IMR-90 (cell line): ENCODE results near the gene PILRA. TPM values are rescaled to one million over a fixed set of nuclear protein-coding genes. Genes with fewer than 3 reads are reported as not detected.

Experiments
- ATAC-seq: fragments of 200-7000 bp; cut with Tn5 transposase; 2 replicates; pipeline ENCODE4 v1.9.1; 2020; ENCODE audit warnings: low read depth, mild to moderate bottlenecking, moderate library complexity
- BruUV-seq: library from RNA; stranded (reverse); fragments of 400-500 nt; replicated peaks from 2 replicates; lab custom pipeline; 2021; lab: Mats Ljungman, UMichigan
- CTCF ChIA-PET: fragments of 300-600 bp; formaldehyde crosslinking; extraction: SDS; loops from one replicate; lab custom pipeline; 2021; ENCODE audit warnings: antibody characterized with exemption; lab: Yijun Ruan, JAX
- POLR2A ChIA-PET: fragments of 300-600 bp; sonication (Branson Sonifier 250); formaldehyde crosslinking; loops from one replicate; lab custom pipeline; 2022; ENCODE audit warnings: antibody characterized with exemption; ENCODE audit not compliant: unreplicated experiment; lab: Charles Lee
- DNase-seq: peaks from one replicate; pipeline ENCODE4 v3.0.0; 2013
- H2AFZ ChIP-seq: replicated peaks from 2 replicates; pipeline ENCODE3; 2013; ENCODE audit warnings: low read length, mild to moderate bottlenecking; ENCODE audit not compliant: poor library complexity
- H2AK5ac ChIP-seq: 2 replicates; pipeline ENCODE4 v1.6.1; 2013; ENCODE audit warnings: low read depth, low read length, inconsistent platforms
- H2AK9ac ChIP-seq: replicated peaks from 2 replicates; pipeline ENCODE3; 2013; ENCODE audit warnings: mild to moderate bottlenecking, low read depth, low read length, moderate library complexity; ENCODE audit not compliant: poor library complexity
- H2BK120ac ChIP-seq: 2 replicates; pipeline ENCODE4 v1.6.1; 2013; ENCODE audit warnings: low read depth, low read length, inconsistent platforms
- H2BK15ac ChIP-seq: 3 replicates; pipeline ENCODE4 v1.6.1; 2013; ENCODE audit warnings: low read depth, low read length, inconsistent platforms
- H2BK20ac ChIP-seq: 2 replicates; pipeline ENCODE4 v1.6.1; 2013; ENCODE audit warnings: low read depth, mild to moderate bottlenecking, inconsistent platforms, low read length, moderate library complexity
- H2BK5ac ChIP-seq: 2 replicates; pipeline ENCODE4 v1.6.1; 2013; ENCODE audit warnings: mild to moderate bottlenecking, low read depth, low read length, inconsistent platforms; ENCODE audit not compliant: poor library complexity, severe bottlenecking
- H3K14ac ChIP-seq: replicated peaks from 2 replicates; pipeline ENCODE4 v1.6.1; 2013; ENCODE audit warnings: low read depth, low read length, inconsistent platforms
- H3K18ac ChIP-seq: 2 replicates; pipeline ENCODE4 v1.6.1; 2013; ENCODE audit warnings: low read depth, low read length, control low read depth
- H3K23ac ChIP-seq: 2 replicates; pipeline ENCODE4 v1.6.1; 2013; ENCODE audit warnings: low read depth, low read length, inconsistent platforms
- H3K27ac ChIP-seq: 2 replicates; pipeline ENCODE4 v1.5.1; 2013; ENCODE audit warnings: mild to moderate bottlenecking, control low read depth, low read length; ENCODE audit not compliant: insufficient read depth
- H3K27me3 ChIP-seq: 2 replicates; pipeline ENCODE4 v1.6.1; 2013; ENCODE audit warnings: low read length; ENCODE audit not compliant: control insufficient read depth, insufficient read depth
- H3K36me3 ChIP-seq: 2 replicates; pipeline ENCODE4 v1.6.1; 2013; ENCODE audit warnings: low read length, mixed read lengths; ENCODE audit not compliant: control insufficient read depth, insufficient read depth
- H3K4ac ChIP-seq: 2 replicates; pipeline ENCODE4 v1.6.1; 2013; ENCODE audit warnings: low read depth, low read length, inconsistent platforms
- H3K4me1 ChIP-seq: 2 replicates; pipeline ENCODE4 v1.6.1; 2013; ENCODE audit warnings: low read length, mixed read lengths; ENCODE audit not compliant: control insufficient read depth, insufficient read depth
- H3K4me2 ChIP-seq: 2 replicates; pipeline ENCODE4 v1.6.1; 2013; ENCODE audit warnings: low read depth, mild to moderate bottlenecking, control low read depth, low read length, moderate library complexity
- H3K4me3 ChIP-seq: 2 replicates; pipeline ENCODE4 v1.5.1; 2013; ENCODE audit warnings: low read depth, mild to moderate bottlenecking, control low read depth, low read length, moderate library complexity; ENCODE audit not compliant: insufficient read depth
- H3K56ac ChIP-seq: 2 replicates; pipeline ENCODE4 v1.6.1; 2013; ENCODE audit warnings: low read length, inconsistent platforms; ENCODE audit not compliant: insufficient read depth; ENCODE audit errors: extremely low read depth
- H3K79me1 ChIP-seq, 2 experiments: 2 replicates each; pipeline ENCODE4 v1.6.1; 2013; ENCODE audit warnings: low read length in 2 of 2, inconsistent platforms in 1 of 2, low read depth in 1 of 2
- H3K9ac ChIP-seq: 2 replicates; pipeline ENCODE4 v1.6.1; 2013; ENCODE audit warnings: low read depth, low read length, control low read depth
- H3K9me1 ChIP-seq: 2 replicates; pipeline ENCODE4 v1.6.1; 2013; ENCODE audit warnings: low read length, inconsistent platforms; ENCODE audit not compliant: insufficient read depth
- H3K9me3 ChIP-seq: 2 replicates; pipeline ENCODE4 v1.6.1; 2013; ENCODE audit warnings: low read length; ENCODE audit not compliant: control insufficient read depth, insufficient read depth
- H4K20me1 ChIP-seq: 2 replicates; pipeline ENCODE4 v1.6.1; 2013; ENCODE audit warnings: low read length, inconsistent platforms; ENCODE audit not compliant: insufficient read depth
- H4K5ac ChIP-seq: 2 replicates; pipeline ENCODE4 v1.6.1; 2013; ENCODE audit warnings: mild to moderate bottlenecking, low read depth, low read length, control low read depth
- H4K8ac ChIP-seq, 2 experiments: 2 replicates each; pipeline ENCODE4 v1.6.1; 2013; ENCODE audit warnings: low read depth in 2 of 2, low read length in 2 of 2, control low read depth in 1 of 2, inconsistent platforms in 1 of 2
- H4K91ac ChIP-seq: 2 replicates; pipeline ENCODE4 v1.6.1; 2013; ENCODE audit warnings: low read depth, low read length, inconsistent platforms; ENCODE audit not compliant: insufficient read depth
- BHLHE40 ChIP-seq: fragments of 150-350 bp; IDR thresholded peaks from 2 replicates; pipeline ENCODE4 v1.6.1; 2016; ENCODE audit warnings: mild to moderate bottlenecking, low read depth, low read length
- CHD1 ChIP-seq: IDR thresholded peaks from 2 replicates; pipeline ENCODE4 v1.6.1; 2012; ENCODE audit warnings: low read depth, low read length, improper control_type of control experiment
- CTCF ChIP-seq: conservative IDR thresholded peaks from 2 replicates; pipeline ENCODE4 v1.5.1; 2012; ENCODE audit warnings: mild to moderate bottlenecking, low read depth, low read length, improper control_type of control experiment
- FOS ChIP-seq: fragments of 150-350 bp; IDR thresholded peaks from 2 replicates; pipeline ENCODE4 v1.6.1; 2016; ENCODE audit warnings: low read depth, low read length
- MAZ ChIP-seq: IDR thresholded peaks from 2 replicates; pipeline ENCODE4 v1.6.1; 2012; ENCODE audit warnings: low read depth, mild to moderate bottlenecking, low read length, improper control_type of control experiment, moderate library complexity, borderline replicate concordance
- RCOR1 ChIP-seq: IDR thresholded peaks from 2 replicates; pipeline ENCODE4 v1.6.1; 2012; ENCODE audit warnings: mild to moderate bottlenecking, low read length, improper control_type of control experiment; ENCODE audit not compliant: insufficient replicate concordance
- RFX5 ChIP-seq: IDR thresholded peaks from 2 replicates; pipeline ENCODE4 v1.8.0; 2012; ENCODE audit warnings: low read depth, mild to moderate bottlenecking, low read length, moderate library complexity
- USF2 ChIP-seq: fragments of 150-350 bp; IDR thresholded peaks from 2 replicates; pipeline ENCODE4 v1.6.1; 2017; ENCODE audit warnings: mild to moderate bottlenecking, antibody characterized with exemption, low read length, low read depth
- WGBS, 2 experiments: methylation state at CpG; one replicate each; pipeline versions ENCODE4 v1.1.5 to v1.1.7; 2013; ENCODE audit warnings: missing lambda C conversion rate in 2 of 2; ENCODE audit not compliant: insufficient read length in 1 of 2; ENCODE audit errors: extremely low coverage in 2 of 2; 5-methylcytosine and 5-hydroxymethylcytosine counted together
- dilution Hi-C: fragments of 300-500 bp; cut with HindIII; formaldehyde crosslinking; loops from one replicate; pipeline ENCODE4 v1.14.3; 2018; ENCODE audit warnings: low sequenced_read_pairs; ENCODE audit not compliant: unreplicated experiment
- in situ Hi-C: fragments of 300-500 bp; cut with MboI; formaldehyde crosslinking; loops from 3 replicates; pipeline ENCODE4 v1.14.3; 2019; ENCODE audit warnings: low sequenced_read_pairs, inconsistent platforms, mixed read lengths
- intact Hi-C: fragments of 100-400 bp; cut with micrococcal nuclease; formaldehyde crosslinking; loops from 2 replicates; pipeline ENCODE4 v1.10.0; 2022
- polyA plus RNA-seq, 3 experiments: library from polyadenylated mRNA; depleted of rRNA; stranded (reverse); fragments of >200 nt; gene quantifications; 2 replicates each; pipeline ENCODE4 v1.2.3, GENCODE V29; 2012; ENCODE audit warnings: low replicate concordance in 1 of 3
- total RNA-seq: library from RNA; depleted of rRNA; stranded (reverse); fragments of >200 nt; gene quantifications from 2 replicates; pipeline ENCODE4 v1.2.3, GENCODE V29; 2012

The PILRA gene
- total and polyA plus RNA-seq, 2 of the 4 experiments (the other 2 are of a cell fraction): 0.56 TPM; not detected in 1

GRCh38 chr7:100402241-100402640, 29.0 kb downstream of the PILRA start:
- Histone ChIP-seq H3K9me1 (no peaks in the 10 kb centered on the region), H3K18ac (no peak overlapping the region), H2BK20ac (no peak overlapping the region), H2AK5ac (no peak overlapping the region), H4K8ac (no peak overlapping the region), H3K4me3 (no peak overlapping the region), H3K23ac (no peak overlapping the region), H4K20me1 (no peaks in the 10 kb centered on the region), H4K5ac (no peak overlapping the region), H3K56ac (no peak overlapping the region), H3K4me1 (no peaks in the 10 kb centered on the region; the same call in 1 of the 2 replicates), H3K4ac (no peak overlapping the region), H2AFZ (no peak overlapping the region), H4K91ac (no peak overlapping the region), H3K9me3 (no peaks in the 10 kb centered on the region), H3K79me1 (no peaks in the 10 kb centered on the region), H2BK120ac (no peak overlapping the region), H3K27me3 (peaks cover 54% of the 10 kb centered on the region), H2AK9ac (no peak overlapping the region), H2BK15ac (no peak overlapping the region), H3K36me3 (no peaks in the 10 kb centered on the region), H3K14ac (no peak overlapping the region), H3K9ac (no peak overlapping the region), H3K4me2 (no peak overlapping the region), H3K27ac (no peak overlapping the region), H2BK5ac (no peak overlapping the region)
- DNase-seq (no peak), ATAC-seq (no peak)
- TF ChIP-seq CHD1 (no peak), CTCF (no peak), RCOR1 (no peak), BHLHE40 (no peak), RFX5 (no peak), USF2 (no peak), MAZ (no peak), FOS (no peak)
- ChIA-PET CTCF (no interaction called here), POLR2A (no interaction called here)
- no CpG with 5 or more reads among the region's 2 CpGs for WGBS, 2 experiments
- intact Hi-C loops (no loop called here), dilution Hi-C loops (no loop called here), in situ Hi-C loops (no loop called here)
- BruUV-seq: no TSS peak
